ENCODE results near the gene ECI1.
"Not testable (repeated sequence)": the region's sequence is repeated elsewhere in the genome, so short reads cannot be mapped to it uniquely, and the experiment has no call there.

Gene ECI1

GRCh38 chr16:2278956-2279800 is 27.8 kb upstream of the ECI1 start:
- no peak for DNase-seq (ENCODE audit: low read depth in 2 of 2)

GRCh38 chr16:2278272-2278608 is 26.9 kb upstream of the ECI1 start:
- no peak for DNase-seq (ENCODE audit: low read depth in 2 of 2)

- no peak for DNase-seq (ENCODE audit: low read depth in 2 of 2)
These were observed 26.3 kb upstream of the ECI1 start for GRCh38 chr16:2277466-2278271.

DNA sequence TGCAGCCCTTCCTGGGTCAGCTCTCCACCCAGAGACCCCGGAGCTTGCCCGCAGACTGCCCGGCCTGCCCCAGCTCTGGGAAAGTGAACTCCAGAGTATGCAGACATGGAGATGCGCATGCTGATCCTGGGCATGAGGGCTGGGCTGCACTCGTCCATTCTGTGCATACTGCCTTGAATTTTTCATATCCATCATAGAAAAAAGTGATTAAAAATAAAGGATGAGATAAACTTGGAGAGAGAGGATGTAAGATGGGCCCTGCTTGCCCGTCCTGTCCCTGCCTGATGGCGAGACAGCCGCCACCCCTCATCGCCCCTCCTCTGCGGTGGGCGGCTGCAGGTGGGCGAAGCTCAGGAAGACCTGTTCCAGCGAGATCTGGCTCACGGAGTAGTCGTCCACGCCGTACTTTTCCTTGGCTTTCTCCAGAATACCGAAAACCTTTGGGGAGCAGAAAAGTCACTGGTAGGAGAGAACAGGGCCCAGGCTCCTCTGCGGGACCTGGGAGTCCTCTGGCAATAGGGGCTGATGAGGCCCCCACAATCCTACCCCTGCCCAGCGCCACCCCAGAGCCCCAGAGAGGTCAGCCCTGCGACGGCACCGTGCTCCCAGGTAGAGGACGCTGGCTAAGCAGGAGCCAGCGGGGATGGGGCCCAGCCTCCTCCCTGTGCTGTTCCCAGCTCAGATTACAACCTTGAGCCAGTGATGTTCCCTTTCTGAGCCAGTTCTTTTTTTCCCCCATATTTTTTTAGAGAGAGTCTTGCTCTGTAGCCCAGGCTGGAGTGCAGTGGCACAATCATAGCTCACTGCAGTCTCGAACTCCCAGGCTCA is 25.2 kb upstream of the ECI1 start:
- DNase-seq (ENCODE audit: low read depth in 2 of 2) = no peak

- no peak for DNase-seq (ENCODE audit: low read depth in 2 of 2)
These were observed 24.3 kb upstream of the ECI1 start for GRCh38 chr16:2275476-2276367.

DNA sequence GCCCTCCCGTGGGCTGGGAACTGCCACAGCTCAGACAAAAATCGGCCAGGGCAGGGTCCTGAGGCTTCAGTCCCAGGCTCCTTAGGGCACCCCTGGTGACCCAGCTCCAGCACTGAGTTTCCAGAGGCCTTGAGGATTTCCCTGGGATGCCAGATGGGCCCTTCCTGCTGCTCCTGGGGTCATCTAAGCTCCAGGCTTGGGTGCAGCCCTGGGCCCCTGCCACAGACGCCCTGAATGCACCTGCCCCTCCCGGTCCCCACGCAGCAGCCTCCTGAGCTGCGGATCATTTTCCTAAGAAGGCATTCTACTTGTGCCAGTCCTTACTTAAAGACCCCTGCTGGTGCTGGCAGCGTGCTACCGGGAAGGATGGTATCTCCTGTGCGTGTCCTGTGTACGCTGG is 22.5 kb upstream of the ECI1 start:
- no peak for DNase-seq (ENCODE audit: low read depth in 2 of 2)

DNA sequence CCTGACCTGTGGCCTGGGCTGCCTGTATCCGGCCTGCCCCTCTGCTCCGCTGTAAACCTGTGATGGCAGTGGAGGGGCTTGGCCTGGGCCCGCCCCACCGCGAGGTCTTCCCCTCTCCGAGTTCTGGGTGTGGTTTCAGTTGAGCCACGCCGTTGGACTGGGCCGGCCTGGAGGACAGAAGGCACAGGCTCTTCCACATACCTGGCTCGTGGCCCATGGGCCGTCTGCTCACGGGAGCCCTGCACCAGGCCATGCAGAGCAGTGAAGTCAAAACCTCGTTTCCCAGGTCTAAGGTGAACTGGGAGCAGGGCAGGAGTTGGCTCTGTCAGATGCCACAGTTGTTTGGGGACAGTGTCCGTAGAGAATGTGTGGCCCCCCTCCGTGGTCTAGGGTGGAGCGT is 22.1 kb upstream of the ECI1 start:
- no peak for DNase-seq (ENCODE audit: low read depth in 2 of 2)

DNA sequence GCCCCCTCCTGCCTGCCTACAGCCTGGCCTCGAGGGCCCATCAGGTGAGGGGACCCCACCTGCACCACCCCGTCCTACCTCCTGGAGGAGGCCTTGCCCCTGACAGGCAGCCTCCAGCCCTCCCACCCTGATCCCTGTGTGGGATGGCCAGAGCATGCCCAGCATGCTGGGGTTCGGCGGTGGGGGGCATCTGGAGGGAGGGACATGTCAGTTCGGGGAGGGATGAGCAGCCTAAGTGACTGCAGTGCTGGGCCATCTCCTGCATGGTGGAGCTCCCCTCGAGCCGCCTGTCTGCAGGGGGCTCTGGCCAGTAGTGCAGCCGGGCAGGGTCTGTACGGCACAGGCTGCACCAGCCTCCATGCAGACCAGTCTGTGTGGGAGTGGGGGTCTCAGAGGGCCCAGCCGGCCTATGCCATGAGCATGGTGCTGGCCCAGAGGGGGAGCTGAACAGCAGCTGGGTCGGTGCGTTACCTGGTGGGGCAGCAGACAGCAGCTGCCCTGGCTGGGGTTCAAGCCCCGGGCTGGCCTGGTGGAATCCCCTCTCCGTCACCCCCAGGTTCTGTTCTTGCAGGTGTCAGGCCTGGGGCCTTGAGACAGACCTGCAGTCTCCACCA is 20.6 kb upstream of the ECI1 start:
- DNase-seq (ENCODE audit: low read depth in 2 of 2) = no peak

- no peak for DNase-seq (ENCODE audit: low read depth in 2 of 2)
These were observed 19.4 kb upstream of the ECI1 start for GRCh38 chr16:2270588-2271470.

GRCh38 chr16:2270070-2270462 is 18.7 kb upstream of the ECI1 start:
- DNase-seq (ENCODE audit: low read depth in 2 of 2) = no peak

- peak; percentile 90 to 95 for DNase-seq (ENCODE audit: low read depth in 2 of 2)
These were observed 16.7 kb upstream of the ECI1 start, which contains the start of gene RNPS1 for GRCh38 chr16:2267913-2268666. Gene RNPS1, minus strand, starts transcription at chr16:2268126. Its CDS starts 3,483 bp downstream, at chr16:2264643.

DNA sequence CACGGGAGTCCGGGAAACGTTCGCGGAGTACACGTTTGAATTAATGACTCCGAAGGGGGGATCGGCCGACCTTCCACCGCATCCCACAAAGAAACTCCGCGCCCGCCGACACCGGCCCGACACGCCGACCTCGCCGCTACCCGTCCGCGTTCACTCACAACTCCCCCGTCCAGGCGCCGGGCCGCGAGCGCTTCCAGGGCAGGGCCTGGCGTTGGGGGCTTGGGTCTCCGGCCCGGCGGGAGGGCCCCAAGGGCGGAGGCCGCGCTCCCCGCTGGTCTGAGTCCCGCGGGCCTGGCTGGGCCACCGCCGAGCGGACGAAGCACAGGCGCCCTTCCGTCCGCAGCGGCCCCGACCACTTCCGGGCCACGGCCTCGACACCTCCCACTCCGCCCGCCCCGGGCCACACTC is 16.1 kb upstream of the ECI1 start:
- not testable (repeated sequence) for DNase-seq (ENCODE audit: low read depth in 2 of 2)

DNA sequence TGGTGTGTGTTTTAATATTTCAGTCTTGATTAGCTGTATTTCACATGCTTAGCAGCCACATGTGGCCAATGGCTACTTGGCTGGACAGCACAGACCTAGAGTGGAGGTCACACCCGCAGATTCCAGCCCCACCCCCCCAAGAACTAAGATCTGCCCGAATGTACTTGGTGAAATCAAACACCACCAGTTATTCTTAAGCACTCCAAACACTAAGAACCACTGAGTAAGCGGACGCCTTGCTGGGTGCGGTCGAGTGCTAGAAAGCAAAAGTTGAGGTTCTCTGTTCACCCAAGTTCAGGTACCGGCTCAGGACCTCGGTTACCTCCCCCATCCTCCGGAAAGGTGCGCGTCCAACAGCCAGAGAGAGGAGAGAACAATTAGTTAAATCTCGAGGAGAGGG is 15.5 kb upstream of the ECI1 start:
- DNase-seq (ENCODE audit: low read depth in 2 of 2) = not testable (repeated sequence)

DNA sequence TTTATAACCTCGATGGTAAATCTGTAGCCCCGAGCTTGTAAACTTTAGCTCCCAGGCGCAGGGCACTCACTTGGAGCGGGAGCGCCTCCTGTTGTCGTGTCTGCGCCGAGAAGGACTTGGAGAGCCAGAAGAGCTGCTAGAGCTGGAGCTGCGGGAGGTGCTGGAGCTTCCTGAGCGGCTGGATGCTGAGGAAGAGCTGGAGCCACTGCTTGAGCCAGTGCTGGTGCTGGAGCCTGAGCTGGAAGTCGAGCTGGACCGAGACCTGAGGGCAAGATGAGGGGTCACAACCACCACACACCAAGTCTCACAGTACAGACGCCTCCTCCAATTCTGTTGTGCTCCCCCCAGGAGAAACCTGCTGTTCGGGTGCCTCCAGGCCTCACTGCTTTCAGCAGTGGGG is 11.6 kb upstream of the ECI1 start:
- not testable (repeated sequence) for DNase-seq (ENCODE audit: low read depth in 2 of 2)

DNA sequence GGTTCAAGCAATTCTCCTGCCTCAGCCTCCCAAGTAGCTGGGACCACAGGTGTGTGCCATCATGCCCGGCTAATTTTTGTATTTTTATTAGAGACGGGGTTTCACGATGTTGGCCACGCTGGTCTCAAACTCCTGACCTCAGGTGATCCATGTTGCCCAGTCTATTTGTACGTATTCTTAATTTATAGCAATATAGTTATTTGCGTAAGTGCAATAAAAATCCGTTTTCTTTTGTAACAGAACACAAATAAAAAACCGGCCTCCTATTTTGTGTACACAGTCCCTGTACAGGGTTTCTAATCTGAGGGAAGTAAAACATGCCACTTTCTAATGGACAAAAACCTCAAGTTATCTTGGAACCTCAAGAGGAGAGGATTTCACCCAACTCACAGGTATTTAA is 8.9 kb upstream of the ECI1 start:
- no peak for DNase-seq (ENCODE audit: low read depth in 2 of 2)

DNA sequence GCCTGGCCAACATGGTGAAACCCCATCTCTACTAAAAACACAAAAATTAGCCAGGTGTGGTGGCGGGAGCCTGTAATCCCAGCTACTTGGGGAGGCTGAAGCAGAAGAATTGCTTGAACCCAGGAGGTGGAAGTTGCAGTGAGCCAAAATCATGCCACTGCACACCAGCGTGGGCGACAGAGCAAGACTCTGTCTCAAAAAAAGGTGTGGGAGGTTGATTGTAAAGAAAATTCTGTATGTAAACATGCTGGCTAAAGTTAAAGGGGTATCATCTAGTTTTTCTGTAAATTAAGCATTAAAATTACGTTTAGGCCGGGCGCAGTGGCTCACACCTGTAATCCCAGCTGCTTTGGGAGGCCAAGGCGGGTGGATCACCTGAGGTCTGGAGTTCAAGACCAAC is 7.1 kb upstream of the ECI1 start:
- not testable (repeated sequence) for DNase-seq (ENCODE audit: low read depth in 2 of 2)

DNA sequence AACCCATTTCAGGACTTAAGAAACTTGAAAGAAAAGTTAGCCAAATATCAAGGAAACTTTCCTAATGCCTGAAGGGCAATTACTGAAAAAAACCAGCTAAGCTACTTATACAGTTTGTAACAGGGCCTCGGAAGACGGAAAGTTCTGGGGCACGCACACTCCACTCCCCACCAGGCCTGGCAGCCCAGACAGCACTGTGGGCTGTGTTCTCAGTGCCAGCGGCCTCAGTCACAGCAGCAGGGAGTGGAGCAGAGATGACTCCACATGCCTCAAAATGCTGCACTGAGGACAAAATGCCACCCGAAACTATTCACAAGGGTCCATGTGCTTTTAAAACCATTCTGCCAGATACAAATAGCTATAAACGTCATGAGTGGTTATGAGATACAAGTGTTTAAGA is 6.3 kb upstream of the ECI1 start:
- no peak for DNase-seq (ENCODE audit: low read depth in 2 of 2)

- DNase-seq (ENCODE audit: low read depth in 2 of 2) = no peak
These were observed 5.2 kb upstream of the ECI1 start for GRCh38 chr16:2256531-2257140.

DNA sequence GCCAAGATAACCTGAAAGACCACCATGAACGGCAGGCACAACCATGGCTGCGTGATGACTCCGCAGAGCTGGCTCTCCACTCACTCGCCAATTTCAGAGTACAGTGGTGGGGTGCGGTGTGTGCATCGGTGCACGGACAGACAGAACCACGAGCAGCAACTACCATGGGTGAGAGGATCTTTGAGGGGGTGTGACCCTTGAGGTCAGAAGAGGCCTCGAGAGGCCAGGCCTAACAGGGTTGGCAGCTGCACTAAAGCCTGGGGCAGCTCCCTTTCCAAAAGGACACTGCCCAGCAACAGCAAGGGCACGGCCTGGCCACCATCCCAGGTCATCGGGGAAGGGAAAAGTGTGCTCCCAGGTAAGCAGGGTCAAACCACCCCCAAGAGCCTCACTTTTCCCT is 1.9 kb upstream of the ECI1 start:
- DNase-seq (ENCODE audit: low read depth in 2 of 2) = no peak
